ENCODE data around the gene SLC30A2. TPM values are rescaled to one million over a fixed set of nuclear protein-coding genes. Genes with fewer than 3 reads are reported as not detected.
A peak's percentile ranks its signal among the peaks of the same experiment; 100 is the strongest.

Gene SLC30A2
- total and polyA plus RNA-seq, 4 donors = under 0.01 to 0.12 (median 0.05) TPM; not detected in 1

DNA sequence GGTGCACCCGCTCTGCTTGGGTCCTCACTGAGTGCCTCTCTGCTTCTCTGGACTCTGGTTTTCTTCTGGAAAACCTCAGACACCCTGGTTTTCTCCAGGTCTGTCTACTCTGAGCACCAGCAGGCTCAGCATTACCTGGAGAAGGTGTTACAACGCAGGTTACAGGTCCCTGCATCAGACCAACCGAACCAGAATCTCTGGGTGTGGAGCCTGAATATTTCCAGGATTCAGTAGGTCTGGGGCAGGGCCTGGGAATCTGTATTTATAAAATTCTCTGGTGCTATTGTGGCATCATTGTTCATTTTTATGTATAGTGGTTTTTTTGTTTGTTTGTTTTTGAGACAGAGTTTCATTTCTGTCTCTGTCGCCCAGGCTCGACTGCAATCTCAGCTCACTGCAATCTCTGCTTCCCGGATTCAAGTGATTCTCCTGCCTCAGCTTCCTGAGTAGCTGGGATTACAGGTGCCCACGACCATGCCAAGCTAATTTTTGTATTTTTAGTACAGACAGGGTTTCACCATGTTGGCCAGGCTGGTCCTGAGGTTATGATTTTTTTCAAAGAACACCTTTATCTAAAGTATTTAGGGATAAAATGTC is 1.5 kb upstream of the SLC30A2 start:
- H3K27ac ChIP-seq (ENCODE audit: low read depth in 1 of 2, low read length in 2 of 2) = no peak overlapping the region
- DNase-seq (ENCODE audit: low spot score) = no peak
- H3K27me3 ChIP-seq (ENCODE audit: control insufficient read depth in 4 of 4, insufficient read depth in 4 of 4, low read length in 3 of 4) = peaks cover 0 to 17% (median 8%) of the 10 kb centered on the region in 4 donors
- no peak overlapping the region for H3K4me3 ChIP-seq (ENCODE audit: low read depth in 1 of 3, low read length in 3 of 3)
- no peak overlapping the region for H3K9ac ChIP-seq (ENCODE audit: low read depth in 1 of 2, low read length in 2 of 2)
- 74% methylated on average over 7 of the region's 7 CpGs for WGBS
- no peaks in the 10 kb centered on the region for H3K9me3 ChIP-seq (ENCODE audit: control insufficient read depth in 4 of 4, low read length in 3 of 4)
- TF ChIP-seq HNF4G (IDR thresholded peaks at IDR 0.05) = no peak
- TF ChIP-seq, protein P1, sequence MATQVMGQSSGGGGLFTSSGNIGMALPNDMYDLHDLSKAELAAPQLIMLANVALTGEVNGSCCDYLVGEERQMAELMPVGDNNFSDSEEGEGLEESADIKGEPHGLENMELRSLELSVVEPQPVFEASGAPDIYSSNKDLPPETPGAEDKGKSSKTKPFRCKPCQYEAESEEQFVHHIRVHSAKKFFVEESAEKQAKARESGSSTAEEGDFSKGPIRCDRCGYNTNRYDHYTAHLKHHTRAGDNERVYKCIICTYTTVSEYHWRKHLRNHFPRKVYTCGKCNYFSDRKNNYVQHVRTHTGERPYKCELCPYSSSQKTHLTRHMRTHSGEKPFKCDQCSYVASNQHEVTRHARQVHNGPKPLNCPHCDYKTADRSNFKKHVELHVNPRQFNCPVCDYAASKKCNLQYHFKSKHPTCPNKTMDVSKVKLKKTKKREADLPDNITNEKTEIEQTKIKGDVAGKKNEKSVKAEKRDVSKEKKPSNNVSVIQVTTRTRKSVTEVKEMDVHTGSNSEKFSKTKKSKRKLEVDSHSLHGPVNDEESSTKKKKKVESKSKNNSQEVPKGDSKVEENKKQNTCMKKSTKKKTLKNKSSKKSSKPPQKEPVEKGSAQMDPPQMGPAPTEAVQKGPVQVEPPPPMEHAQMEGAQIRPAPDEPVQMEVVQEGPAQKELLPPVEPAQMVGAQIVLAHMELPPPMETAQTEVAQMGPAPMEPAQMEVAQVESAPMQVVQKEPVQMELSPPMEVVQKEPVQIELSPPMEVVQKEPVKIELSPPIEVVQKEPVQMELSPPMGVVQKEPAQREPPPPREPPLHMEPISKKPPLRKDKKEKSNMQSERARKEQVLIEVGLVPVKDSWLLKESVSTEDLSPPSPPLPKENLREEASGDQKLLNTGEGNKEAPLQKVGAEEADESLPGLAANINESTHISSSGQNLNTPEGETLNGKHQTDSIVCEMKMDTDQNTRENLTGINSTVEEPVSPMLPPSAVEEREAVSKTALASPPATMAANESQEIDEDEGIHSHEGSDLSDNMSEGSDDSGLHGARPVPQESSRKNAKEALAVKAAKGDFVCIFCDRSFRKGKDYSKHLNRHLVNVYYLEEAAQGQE (IDR thresholded peaks at IDR 0.05) = no peak
- TF ChIP-seq EGR1 (IDR thresholded peaks at IDR 0.05; ENCODE audit: low read depth in 2 of 2) = no peak
- TF ChIP-seq, protein P2, sequence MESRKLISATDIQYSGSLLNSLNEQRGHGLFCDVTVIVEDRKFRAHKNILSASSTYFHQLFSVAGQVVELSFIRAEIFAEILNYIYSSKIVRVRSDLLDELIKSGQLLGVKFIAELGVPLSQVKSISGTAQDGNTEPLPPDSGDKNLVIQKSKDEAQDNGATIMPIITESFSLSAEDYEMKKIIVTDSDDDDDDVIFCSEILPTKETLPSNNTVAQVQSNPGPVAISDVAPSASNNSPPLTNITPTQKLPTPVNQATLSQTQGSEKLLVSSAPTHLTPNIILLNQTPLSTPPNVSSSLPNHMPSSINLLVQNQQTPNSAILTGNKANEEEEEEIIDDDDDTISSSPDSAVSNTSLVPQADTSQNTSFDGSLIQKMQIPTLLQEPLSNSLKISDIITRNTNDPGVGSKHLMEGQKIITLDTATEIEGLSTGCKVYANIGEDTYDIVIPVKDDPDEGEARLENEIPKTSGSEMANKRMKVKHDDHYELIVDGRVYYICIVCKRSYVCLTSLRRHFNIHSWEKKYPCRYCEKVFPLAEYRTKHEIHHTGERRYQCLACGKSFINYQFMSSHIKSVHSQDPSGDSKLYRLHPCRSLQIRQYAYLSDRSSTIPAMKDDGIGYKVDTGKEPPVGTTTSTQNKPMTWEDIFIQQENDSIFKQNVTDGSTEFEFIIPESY (IDR thresholded peaks at IDR 0.05) = no peak
- no peak for TF ChIP-seq JUND (IDR thresholded peaks at IDR 0.05)
- no peak for TF ChIP-seq GABPA (IDR thresholded peaks at IDR 0.05 in 1 of 2, conservative IDR thresholded peaks at IDR 0.05 in 1 of 2)
- TF ChIP-seq YY1 (IDR thresholded peaks at IDR 0.05) = no peak
- peaks cover 7 to 14% (median 9%) of the 10 kb centered on the region in 4 donors for H3K4me1 ChIP-seq (ENCODE audit: control insufficient read depth in 4 of 4, insufficient read depth in 4 of 4, low read length in 3 of 4)
- no peaks in the 10 kb centered on the region for H3K36me3 ChIP-seq (ENCODE audit: control insufficient read depth in 4 of 4, insufficient read depth in 3 of 4, low read depth in 1 of 4, low read length in 3 of 4)

- Histone ChIP-seq H3K4me3 (ENCODE audit: low read depth in 1 of 3, low read length in 3 of 3) (peak overlapping the region in 1 of 3 donors; percentile 8), H3K27me3 (ENCODE audit: control insufficient read depth in 4 of 4, insufficient read depth in 4 of 4, low read length in 3 of 4) (peaks cover 0 to 17% (median 8%) of the 10 kb centered on the region in 4 donors), H3K36me3 (ENCODE audit: control insufficient read depth in 4 of 4, insufficient read depth in 3 of 4, low read depth in 1 of 4, low read length in 3 of 4) (no peaks in the 10 kb centered on the region), H3K9ac (ENCODE audit: low read depth in 1 of 2, low read length in 2 of 2) (no peak overlapping the region), H3K9me3 (ENCODE audit: control insufficient read depth in 4 of 4, low read length in 3 of 4) (no peaks in the 10 kb centered on the region), H3K27ac (ENCODE audit: low read depth in 1 of 2, low read length in 2 of 2) (no peak overlapping the region), H3K4me1 (ENCODE audit: control insufficient read depth in 4 of 4, insufficient read depth in 4 of 4, low read length in 3 of 4) (peaks cover 7 to 14% (median 9%) of the 10 kb centered on the region in 4 donors)
- no peak for TF ChIP-seq SP1 (IDR thresholded peaks at IDR 0.05)
- TF ChIP-seq RAD21 (IDR thresholded peaks at IDR 0.05) = no peak
- TF ChIP-seq, protein P3, sequence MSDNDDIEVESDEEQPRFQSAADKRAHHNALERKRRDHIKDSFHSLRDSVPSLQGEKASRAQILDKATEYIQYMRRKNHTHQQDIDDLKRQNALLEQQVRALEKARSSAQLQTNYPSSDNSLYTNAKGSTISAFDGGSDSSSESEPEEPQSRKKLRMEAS (IDR thresholded peaks at IDR 0.05) = no peak
- no peak for TF ChIP-seq NR2F2 (IDR thresholded peaks at IDR 0.05)
- TF ChIP-seq GABPA (IDR thresholded peaks at IDR 0.05 in 1 of 2, conservative IDR thresholded peaks at IDR 0.05 in 1 of 2) = no peak
- WGBS = 6% methylated on average over 57 of the region's 57 CpGs
- DNase-seq (ENCODE audit: low spot score) = no peak
Observed at GRCh38 chr1:26046246-26047095, 553 bp upstream of the SLC30A2 start.
